Measurements from ENCODE around the gene EDC4.
A peak's percentile ranks its signal among the peaks of the same experiment; 100 is the strongest.
"Not testable (repeated sequence)": the region's sequence is repeated elsewhere in the genome, so short reads cannot be mapped to it uniquely, and the experiment has no call there.

Gene EDC4

GRCh38 chr16:67872631-67873434 lies at the start of gene EDC4:
TSS of gene EDC4 (plus strand) at chr16:67873052. CDS start at chr16:67873262, 210 bp downstream.
- peak within 1 kb of the TSS; percentile 97 for H3K4me3 ChIP-seq (ENCODE audit: low read depth, low read length)
- TF ChIP-seq CTCF (IDR thresholded peaks at IDR 0.05; ENCODE audit: low read depth, low read length), result no peak

GRCh38 chr16:67825119-67825518 lies 47.7 kb upstream of the EDC4 start:
- TF ChIP-seq CTCF (IDR thresholded peaks at IDR 0.05; ENCODE audit: low read depth, low read length), result no peak
- no peak overlapping the region for H3K4me3 ChIP-seq (ENCODE audit: low read depth, low read length)

GRCh38 chr16:67825906-67826305 lies 46.9 kb upstream of the EDC4 start:
- H3K4me3 ChIP-seq (ENCODE audit: low read depth, low read length), result no peak overlapping the region
- TF ChIP-seq CTCF (IDR thresholded peaks at IDR 0.05; ENCODE audit: low read depth, low read length), result no peak

- TF ChIP-seq CTCF (IDR thresholded peaks at IDR 0.05; ENCODE audit: low read depth, low read length), result no peak
- H3K4me3 ChIP-seq (ENCODE audit: low read depth, low read length), result no peak overlapping the region
These were observed 44.2 kb upstream of the EDC4 start for GRCh38 chr16:67828651-67829050.

GRCh38 chr16:67833030-67833414 lies 39.8 kb upstream of the EDC4 start:
- H3K4me3 ChIP-seq (ENCODE audit: low read depth, low read length), result peak overlapping the region; percentile 73
- no peak for TF ChIP-seq CTCF (IDR thresholded peaks at IDR 0.05; ENCODE audit: low read depth, low read length)

GRCh38 chr16:67833415-67834241 lies 39.2 kb upstream of the EDC4 start:
- no peak for TF ChIP-seq CTCF (IDR thresholded peaks at IDR 0.05; ENCODE audit: low read depth, low read length)
- peak overlapping the region; percentile 73 for H3K4me3 ChIP-seq (ENCODE audit: low read depth, low read length)

- no peak overlapping the region for H3K4me3 ChIP-seq (ENCODE audit: low read depth, low read length)
- no peak for TF ChIP-seq CTCF (IDR thresholded peaks at IDR 0.05; ENCODE audit: low read depth, low read length)
These were observed 38.6 kb upstream of the EDC4 start for GRCh38 chr16:67834242-67834614.

- not testable (repeated sequence) for H3K4me3 ChIP-seq (ENCODE audit: low read depth, low read length)
These were observed 35.7 kb upstream of the EDC4 start for GRCh38 chr16:67837190-67837589.

Measured in WI38 (cell line).